H1 (cell line): Measurements from ENCODE around the gene ASB3.

Experiments used
- CREB1 ChIP-seq: IDR thresholded peaks from 2 replicates; pipeline ENCODE4 v1.6.1; 2012; ENCODE audit warnings: inconsistent platforms
- CTCF ChIP-seq, 3 experiments: IDR thresholded peaks; 1 replicate in 2 of 3; 2 replicates in 1 of 3; pipeline versions ENCODE4 v1.5.1 to v1.6.1; 2011; ENCODE audit warnings: low read length in 3 of 3, mild to moderate bottlenecking in 3 of 3, inconsistent platforms in 2 of 3, low read depth in 1 of 3, moderate library complexity in 1 of 3; ENCODE audit not compliant: insufficient read depth in 1 of 3; ENCODE audit errors: control extremely low read depth in 1 of 3
- KDM1A ChIP-seq: fragments of 200-600, 300-600 bp; sonication (generic); IDR thresholded peaks from 2 replicates; pipeline ENCODE4 v1.7.1; 2016; ENCODE audit warnings: mild to moderate bottlenecking, low read length, borderline replicate concordance
- POLR2A ChIP-seq, 2 experiments: IDR thresholded peaks; 1 replicate in 1 of 2; 2 replicates in 1 of 2; pipeline ENCODE4 v1.6.1; 2011; ENCODE audit warnings: low read depth in 2 of 2, low read length in 2 of 2, mild to moderate bottlenecking in 2 of 2; ENCODE audit errors: control extremely low read depth in 1 of 2
- POLR2AphosphoS5 ChIP-seq: IDR thresholded peaks from 2 replicates; pipeline ENCODE4 v1.6.1; 2011; ENCODE audit warnings: low read depth, low read length
- RAD21 ChIP-seq, 2 experiments: IDR thresholded peaks in 1 of 2; conservative IDR thresholded peaks in 1 of 2; 2 replicates each; pipeline ENCODE4 v1.6.1; 2011; ENCODE audit warnings: low read depth in 2 of 2, low read length in 2 of 2, improper control_type of control experiment in 1 of 2, inconsistent platforms in 1 of 2, mild to moderate bottlenecking in 1 of 2, moderate library complexity in 1 of 2
- SP1 ChIP-seq: IDR thresholded peaks from 2 replicates; pipeline ENCODE4 v1.6.1; 2011; ENCODE audit warnings: low read depth, low read length
- ZNF274 ChIP-seq: IDR thresholded peaks from 2 replicates; pipeline ENCODE4 v1.7.0; 2012; ENCODE audit warnings: low read length, borderline replicate concordance; ENCODE audit errors: extremely low read depth
- TF ChIP-seq, protein P1 (sequence below): IDR thresholded peaks from 2 replicates; pipeline ENCODE4 v1.6.1; 2012; ENCODE audit warnings: inconsistent platforms
- TF ChIP-seq, protein P2 (sequence below): IDR thresholded peaks from 2 replicates; pipeline ENCODE4 v1.6.1; 2011; ENCODE audit warnings: low read length, improper control_type of control experiment

- TF ChIP-seq POLR2AphosphoS5 (no peak), RAD21 (IDR thresholded peaks at IDR 0.05 in 1 of 2, conservative IDR thresholded peaks at IDR 0.05 in 1 of 2; ENCODE audit: low read depth in 2 of 2, low read length in 2 of 2) (no peak), CTCF (IDR thresholded peaks at IDR 0.05; ENCODE audit: control extremely low read depth in 1 of 3, insufficient read depth in 1 of 3, low read depth in 1 of 3, low read length in 3 of 3) (no peak), SP1 (no peak), CREB1 (no peak), POLR2A (IDR thresholded peaks at IDR 0.05; ENCODE audit: control extremely low read depth in 1 of 2, low read depth in 2 of 2, low read length in 2 of 2) (no peak), ZNF274 (no peak), KDM1A (no peak)
- TF ChIP-seq, protein P1, sequence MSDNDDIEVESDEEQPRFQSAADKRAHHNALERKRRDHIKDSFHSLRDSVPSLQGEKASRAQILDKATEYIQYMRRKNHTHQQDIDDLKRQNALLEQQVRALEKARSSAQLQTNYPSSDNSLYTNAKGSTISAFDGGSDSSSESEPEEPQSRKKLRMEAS = no peak
- TF ChIP-seq, protein P2, sequence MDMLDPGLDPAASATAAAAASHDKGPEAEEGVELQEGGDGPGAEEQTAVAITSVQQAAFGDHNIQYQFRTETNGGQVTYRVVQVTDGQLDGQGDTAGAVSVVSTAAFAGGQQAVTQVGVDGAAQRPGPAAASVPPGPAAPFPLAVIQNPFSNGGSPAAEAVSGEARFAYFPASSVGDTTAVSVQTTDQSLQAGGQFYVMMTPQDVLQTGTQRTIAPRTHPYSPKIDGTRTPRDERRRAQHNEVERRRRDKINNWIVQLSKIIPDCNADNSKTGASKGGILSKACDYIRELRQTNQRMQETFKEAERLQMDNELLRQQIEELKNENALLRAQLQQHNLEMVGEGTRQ = no peak
These were observed 164.6 kb downstream of the ASB3 start for GRCh38 chr2:53622141-53622540.
